Activated CD4-positive, alpha-beta T cell treated with anti-CD3 and anti-CD28 coated beads, Interleukin-2, Interleukin-6, amounts not matched to agents 100 ng/mL and 50 ng/mL, durations not matched to agents 16 hours and 8 hours (primary cell): ENCODE measurements around the gene ADCY1.

Experiments used
- DNase-seq: peaks from one replicate; pipeline ENCODE4 v3.0.0-alpha.2; 2020

ADCY1 gene

DNA sequence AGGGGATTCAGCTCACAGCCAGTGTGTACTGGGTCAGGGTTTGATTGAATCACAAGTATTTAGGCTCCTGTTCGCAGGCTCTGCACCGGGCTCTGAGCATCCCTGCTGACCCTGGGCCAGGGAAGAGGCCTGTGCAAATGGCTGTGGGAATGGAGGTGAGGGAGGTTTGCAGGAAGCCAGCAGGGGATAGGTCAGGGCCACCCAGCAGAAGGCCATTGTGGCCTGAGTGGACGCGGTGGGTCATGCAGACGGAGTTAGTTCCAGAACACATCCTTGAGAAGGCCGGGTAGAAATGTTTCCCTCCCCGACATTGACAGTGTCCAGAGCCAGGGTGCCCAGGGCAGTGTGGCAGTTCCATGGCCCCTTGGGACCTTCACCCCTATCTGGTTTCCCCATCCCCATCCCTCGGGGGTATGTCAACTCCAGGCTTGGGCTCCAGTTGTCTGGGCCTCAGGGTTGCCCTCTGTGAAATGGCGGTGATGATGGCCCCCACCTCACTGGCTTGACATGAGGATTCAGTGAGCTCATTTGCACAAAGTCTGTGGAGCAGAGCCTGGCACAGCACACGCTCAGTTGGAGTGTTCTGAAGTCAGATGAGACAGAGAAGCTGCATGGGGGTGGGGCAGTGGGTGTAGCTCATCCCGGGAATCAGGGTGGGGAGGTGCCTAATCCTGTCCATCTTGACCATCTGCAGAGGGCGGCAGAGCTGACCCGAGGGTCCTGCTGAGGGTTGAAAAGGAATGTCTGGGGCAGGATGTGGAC, 107.6 kb downstream of the ADCY1 start:
- no peak for DNase-seq

DNA sequence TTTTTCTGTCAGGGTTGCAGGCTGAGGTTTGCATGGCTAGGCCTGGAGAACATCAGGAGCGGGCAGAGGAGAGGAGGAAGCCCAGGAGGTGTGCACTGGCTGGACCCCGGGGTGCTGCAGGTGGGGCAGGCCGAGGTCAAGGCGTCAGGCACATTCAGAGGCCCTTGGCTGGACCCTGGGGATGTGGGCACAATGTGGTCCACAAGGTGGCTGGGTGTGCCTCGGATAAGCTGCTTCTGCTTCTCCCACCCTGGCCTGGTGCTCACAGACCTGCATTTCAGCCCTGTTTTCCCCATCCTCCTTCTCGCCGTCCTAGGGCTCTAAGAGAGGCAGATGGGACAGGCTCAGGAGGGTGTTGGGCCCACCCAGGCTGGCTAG, 108.2 kb downstream of the ADCY1 start:
- no peak for DNase-seq

DNA sequence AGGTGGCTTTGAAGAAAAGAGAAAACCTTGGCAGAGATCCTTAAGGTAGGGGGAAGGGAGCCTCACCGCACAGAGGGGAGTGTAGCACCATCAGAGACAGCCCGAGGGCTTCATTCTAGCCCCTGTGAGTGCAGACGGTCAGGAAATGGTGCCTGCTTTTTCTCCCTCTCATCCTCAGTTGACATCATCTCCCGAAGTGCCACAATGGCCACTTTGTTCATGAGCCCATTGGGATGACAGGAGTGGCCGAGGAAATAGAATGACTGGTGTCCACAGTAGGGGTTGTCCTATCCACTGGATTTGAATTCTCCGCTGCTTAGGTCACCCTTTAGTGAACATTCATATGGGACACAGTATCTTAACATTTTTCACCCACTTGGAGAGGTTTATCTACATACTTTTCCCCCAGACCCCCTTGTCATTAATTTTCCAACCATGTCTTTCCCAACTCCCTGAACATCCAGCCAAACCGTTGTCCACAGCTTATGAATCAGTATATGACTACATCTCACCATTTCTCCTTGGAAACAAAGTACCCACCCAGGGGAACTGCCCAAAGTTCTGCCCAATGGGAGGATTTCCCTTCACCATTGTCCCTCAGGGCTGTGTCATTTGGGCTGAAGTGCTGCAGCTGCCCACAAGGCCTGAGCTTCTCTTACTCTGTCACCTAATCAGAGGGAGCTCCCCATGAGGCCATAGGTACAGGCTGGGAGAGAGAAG, 108.8 kb downstream of the ADCY1 start:
- DNase-seq = no peak

DNA sequence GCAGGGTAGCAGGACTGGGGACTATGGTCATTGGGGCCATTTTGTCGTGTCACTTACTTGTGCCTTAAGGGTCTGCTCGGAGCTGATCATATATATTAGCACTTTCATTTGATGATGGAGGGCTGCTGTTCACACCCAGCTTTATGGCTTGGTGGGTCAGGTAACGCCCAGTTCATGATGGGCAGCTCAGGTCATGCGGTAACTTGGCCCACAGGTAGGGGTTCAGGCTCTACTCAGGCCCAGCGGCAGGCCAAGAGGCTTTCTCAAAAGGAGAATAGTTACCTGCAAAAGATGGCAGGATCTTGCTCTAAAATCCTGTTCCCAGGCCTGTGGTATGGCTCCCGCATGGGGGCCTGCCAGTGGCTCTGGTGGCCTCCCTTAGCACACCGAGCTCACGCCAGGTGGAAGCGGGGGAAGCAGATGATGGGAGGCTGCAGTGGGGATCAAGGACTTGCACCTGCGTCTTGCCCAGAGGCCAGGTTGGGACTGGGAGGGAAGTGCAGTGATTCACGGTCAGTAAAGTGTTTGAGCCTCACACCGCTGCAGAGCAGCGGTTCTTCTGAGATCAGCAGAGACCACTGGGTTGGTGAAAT, 109.5 kb downstream of the ADCY1 start:
- DNase-seq = no peak

DNA sequence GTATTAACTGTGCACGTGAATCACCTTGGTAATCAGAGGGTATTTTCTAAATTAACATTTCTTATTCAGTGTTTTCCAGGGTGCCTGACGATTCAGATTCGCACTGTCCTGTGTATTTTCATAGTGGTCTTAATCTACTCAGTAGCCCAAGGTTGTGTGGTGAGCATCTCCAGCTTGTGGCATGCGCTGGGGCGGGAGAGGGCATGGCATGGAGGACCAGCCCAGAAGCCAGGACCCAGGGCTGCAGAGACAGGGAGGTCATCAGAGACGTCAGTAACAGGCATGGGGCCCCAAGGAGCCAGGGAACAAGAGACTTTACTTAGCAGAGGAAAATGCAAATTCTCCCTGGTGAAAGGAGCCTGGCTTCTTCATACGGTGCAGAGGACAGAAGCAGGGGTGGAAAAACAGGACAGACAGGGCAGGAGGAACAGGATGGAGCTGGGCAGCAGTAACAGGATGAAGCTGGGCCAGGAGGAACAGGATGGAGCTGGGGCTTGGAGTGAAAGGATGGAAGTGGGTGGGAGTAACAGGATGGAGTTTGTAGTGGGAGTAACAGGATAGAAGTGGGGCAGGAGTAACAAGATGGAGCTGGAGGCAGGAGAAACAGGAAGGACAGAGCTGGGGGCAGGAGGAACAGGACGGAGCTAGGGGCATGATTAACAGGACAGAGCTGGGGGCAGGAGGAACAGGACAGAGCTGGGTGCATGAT, 110.9 kb downstream of the ADCY1 start:
- no peak for DNase-seq

DNA sequence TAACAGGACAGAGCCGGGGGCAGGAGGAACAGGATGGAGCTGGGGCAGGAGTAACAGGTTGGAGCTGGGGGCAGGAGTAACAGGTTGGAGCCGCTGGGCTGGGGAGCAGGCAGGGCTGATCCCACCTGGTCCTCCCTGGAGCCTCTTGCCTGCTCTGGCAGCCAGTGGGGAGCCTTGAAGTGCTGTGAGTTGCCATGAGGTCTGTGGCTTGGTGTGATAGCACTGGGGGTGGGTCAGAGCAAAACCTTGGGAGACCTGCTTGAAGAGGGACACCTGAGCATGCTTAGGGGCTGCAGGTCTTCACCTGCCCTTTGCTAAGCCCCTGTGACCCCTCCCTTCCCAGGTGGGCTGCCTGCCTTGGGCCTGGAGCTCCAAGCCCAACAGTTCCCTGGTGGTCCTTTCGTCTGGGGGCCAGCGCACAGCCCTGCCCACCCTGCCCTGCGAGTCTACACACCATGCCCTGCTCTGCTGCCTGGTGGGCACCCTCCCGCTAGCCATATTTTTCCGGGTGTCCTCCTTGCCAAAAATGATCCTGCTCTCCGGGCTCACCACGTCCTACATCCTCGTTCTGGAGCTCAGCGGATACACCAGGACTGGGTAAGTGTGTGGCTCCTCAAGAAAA, 111.6 kb downstream of the ADCY1 start:
- DNase-seq = no peak

DNA sequence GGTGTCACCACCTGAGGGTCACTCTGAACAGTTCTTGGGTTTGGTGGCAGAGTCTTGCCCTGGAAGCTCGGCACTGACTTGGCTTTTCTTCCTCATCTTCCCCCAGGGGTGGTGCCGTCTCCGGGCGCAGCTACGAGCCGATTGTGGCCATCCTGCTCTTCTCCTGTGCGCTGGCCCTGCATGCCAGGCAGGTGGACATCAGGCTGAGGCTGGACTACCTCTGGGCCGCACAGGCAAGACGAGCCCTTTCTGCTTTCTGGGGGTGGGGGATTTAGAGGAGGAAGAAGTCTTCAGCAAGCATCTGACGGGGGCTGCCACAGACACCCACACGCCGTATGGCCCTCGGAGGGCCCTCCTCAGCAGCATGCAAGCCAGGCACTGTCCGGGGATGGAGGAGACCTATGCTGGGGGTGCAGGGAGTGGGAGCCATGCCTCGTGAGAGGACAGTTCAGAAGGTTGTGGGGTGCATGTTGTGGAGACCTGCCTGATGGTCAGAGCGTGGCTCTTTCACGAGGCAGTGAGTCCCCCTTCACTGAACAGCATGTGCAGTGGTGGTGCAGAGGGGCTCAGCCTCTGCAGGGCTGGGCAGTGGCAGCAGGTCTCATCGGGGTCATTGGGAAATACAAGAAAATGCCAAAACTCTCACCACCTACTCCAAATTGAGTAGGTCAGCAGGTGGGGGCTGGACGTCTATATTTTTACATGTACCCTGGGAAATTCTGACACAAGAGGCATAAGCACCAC, 112.4 kb downstream of the ADCY1 start:
- no peak for DNase-seq

DNA sequence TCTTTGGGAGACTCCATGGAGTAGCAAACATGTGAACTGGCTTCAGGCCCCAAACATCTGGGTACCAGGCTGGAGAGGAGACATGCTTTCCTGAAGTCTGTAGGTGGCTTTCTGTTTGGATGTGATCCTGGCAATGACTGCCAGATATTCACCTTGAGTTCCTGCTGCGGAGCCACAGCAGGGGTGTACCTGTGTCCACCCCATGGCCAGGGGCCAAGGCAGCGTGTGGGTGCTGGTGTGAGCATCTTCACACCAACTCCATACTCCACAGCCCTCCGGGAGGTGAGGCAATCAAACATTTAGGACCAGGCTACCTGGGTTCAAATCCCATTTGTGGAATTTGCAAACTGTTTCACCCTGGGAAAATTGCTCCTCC, 113.0 kb downstream of the ADCY1 start:
- no peak for DNase-seq

DNA sequence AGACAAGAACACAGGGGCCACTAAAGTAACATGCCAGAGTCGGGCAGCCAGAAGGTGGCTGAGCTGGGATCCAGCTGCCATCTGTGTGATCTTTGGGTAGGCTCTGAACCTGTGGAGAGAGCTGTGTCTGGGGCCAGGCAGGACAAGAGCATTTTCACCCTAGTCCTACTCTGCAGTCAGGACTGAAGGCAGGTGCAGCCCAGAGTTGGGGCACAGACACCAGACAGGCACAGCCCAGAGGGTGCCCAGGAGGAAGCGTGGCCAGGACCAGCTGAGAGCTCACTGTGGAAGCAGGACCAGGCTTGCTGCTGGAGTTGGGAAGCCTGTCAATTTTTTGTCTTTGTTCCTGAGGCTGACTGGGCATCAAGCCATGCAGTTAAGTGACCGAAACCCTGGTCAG, 113.6 kb downstream of the ADCY1 start:
- DNase-seq = no peak

DNA sequence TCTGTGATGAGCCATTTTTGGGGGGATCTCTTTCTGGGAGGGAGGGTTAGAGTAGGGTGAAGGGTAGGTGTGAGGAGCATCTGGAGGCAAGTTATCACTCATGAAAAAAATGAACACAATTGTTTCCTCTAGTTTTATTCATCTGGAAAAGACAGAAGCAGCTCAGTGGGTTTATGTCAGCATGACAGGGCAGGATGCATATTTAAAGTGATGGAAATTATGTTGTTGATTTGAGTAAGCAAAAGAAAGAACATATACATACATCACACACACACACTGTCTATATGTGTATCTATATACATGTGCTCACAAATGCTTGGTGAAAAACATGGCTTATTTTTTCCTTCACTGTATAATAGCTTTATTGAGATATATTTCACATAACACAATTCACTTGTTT, 114.2 kb downstream of the ADCY1 start:
- no peak for DNase-seq

DNA sequence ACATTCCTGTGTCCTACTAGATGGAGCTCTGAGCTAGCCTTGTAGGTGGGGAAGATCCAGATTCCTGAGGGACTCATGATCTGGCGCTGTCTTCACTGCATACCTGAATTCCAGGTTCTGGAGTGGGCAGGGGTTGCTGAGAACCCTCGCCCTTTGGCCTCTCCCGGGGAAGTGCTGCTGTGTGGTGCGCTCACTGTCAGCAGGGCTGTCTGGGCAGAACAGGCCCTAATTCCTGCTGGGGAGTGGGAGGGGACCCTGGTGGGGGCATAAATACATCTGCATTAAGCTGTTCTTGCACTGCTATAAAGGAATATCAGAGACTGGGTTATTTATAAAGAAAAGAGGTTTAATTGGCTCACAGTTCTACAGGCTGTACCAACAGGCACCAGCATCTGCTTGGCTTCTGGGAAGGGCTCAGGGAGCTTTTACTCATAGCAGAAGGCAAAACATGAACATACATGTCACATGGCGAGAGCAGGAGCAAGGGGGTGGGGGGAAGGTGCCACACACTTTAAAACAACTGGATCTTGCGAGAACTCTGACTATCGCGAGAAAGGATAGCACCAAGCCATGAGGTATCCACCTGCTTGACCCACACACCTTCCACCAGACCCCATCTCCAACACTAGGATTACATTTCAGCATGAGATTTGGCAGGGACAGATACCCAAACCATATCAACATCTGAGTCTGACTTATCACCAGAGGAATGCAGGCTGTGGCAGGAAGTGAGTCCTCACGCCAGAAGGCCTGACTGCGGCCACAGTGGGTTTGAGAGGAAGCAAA, 115.0 kb downstream of the ADCY1 start:
- no peak for DNase-seq

DNA sequence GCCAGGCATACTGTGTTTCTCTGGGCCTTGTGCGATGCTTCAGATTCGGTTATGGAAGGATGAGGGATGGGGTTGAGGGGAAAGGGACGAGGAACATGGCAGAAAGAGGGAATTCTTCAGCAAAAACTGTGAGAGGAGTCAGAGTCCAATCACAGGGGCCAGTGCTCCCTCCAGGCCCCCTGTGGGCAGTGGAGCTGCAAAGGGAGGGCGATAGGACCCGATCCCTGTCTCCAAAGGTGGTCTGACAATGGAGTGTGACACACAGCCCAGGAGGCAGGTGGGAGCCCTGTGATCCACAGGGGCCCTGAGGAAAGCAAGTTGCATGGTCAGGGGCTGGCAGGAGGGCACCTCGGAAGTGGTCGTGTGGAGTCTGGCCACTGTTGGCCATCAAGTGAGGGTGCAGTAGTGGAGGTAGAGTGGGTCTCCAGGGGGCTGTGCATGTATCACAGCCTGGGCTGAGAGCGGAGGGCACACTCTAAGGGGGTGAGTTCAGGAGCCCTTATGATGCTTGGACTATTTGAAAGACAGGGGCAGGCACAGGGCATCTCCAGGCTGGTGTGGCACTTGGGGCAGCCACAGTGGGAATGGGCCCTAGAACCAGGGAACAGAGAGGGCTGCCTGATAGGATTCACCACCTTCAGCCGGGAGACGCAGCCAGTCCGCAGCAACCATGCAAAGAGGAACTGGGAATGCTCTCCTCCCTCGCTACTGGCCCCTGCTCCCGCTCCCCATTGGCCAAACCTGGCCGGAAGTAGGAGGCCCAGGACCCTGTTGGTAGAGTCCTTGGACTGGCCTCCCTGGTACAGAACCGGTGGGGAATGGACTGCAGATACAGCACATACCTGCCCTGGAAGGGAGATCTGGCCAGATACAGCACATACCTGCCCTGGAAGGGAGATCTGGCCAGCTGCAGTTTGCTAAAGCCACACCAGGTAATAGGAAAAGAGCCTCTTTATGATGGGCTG, 115.9 kb downstream of the ADCY1 start:
- no peak for DNase-seq

DNA sequence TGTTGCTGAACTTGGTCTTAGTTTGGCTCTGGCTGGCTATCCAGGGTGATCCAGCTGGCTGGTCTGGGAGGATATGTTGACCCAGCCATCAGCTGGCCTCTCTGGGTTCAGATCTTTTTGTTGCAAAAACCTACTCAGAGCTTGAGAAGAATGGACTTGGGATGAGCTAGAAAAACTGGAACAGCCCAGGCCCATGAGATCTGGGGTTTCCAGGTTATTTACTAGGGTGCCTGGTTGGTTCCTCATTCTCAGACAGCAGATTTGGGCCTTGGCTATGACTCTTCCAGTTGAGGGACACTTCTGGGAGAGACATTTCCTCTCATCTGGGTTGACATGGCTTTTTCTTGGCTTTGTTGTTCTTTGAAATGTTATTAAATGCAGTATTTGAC, 116.6 kb downstream of the ADCY1 start:
- no peak for DNase-seq

DNA sequence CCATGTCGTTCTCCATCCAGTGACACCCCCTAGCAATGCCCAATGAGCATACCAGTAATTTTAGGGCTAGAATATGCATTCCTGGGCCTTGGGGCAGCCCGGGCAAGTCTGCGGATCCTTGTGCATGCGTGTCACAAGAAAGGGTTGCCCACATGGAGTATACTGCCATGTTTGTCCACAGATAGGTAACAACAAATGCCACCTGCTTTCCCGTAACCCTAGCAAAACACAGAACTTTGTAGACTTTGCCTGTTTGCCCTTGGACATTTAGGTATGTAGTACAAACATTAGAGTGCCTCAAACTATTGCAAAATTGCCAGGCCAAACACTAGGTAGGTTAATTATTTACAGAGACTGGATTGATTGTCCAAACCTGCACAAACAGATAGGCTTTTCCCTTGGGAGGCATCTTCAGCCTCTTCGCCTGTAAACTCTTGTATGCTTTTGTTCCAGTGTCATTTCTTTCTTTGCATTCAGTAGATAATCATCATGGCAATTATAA, 117.0 kb downstream of the ADCY1 start:
- DNase-seq = no peak

DNA sequence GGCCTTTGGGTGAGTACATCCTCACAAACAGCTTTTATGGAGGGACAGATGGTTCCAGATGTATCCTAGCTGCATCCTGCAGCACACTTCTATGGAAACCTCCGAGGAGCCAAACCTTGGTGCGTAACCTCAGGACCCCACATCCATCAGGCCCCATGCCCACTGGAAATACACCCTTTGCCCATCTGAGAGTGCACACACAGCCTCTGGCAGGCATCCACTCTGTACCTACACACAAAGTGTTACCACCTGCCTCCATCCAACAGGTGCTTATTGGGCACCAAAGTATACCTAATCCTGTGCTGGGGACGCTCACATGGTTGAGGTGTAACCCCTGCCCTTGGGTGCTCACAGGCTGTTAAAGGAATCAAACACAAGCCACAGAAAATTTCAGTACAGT, 117.9 kb downstream of the ADCY1 start:
- no peak for DNase-seq

DNA sequence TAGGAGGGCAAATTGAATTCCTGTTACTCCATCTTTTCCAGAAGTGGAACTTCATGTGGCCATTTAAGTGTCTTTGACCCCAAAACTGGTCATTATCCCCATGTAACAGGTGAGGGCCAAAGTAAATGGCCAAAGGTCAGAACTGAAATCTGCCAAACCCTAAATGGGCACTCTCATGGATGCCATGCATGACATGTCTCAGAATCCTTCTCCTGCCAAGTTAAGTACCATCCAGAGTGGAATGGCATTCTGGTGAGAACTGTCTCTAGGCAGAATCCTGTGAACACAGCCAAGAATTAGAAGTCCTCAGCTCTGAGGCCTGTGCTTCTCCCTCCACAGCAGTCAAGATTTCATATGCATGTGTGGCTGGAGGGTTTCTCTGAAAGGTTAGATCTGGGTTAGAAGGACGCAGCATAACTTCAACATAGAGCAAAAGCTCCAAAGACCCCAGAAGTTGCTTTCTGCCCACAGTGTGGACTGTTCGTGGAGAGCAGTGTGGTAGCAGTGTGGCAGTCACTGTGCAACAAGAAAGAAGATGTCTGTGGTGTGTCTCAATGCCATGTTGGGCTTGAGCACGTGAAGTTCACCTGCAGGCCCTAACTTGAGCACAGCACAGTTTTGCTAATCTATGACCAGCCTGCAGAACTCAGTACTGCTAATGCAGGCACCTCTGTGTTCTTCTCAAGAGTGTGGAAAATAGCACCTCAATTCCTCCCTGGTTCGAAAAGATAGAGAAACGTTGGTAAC, 121.3 kb downstream of the ADCY1 start:
- no peak for DNase-seq

DNA sequence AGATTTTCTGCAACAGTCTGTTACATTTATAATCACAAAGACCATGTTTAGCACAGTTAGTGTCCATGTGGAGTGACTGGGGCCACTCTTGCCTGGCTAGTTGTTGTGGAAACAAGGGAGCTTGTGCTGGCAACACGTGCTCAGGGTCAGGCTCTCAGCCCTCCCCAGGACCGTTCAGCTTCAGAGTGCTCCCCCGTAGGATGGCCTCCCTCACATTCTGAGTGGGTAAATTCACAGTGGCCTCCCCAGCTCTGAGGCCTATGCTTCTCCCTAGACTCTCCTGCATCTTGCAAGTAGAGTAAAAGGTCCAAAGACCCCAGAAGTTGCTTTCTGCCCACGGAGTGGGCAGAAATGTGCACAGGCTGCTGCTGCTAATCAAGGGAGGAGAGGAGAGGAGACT, 122.3 kb downstream of the ADCY1 start:
- no peak for DNase-seq

DNA sequence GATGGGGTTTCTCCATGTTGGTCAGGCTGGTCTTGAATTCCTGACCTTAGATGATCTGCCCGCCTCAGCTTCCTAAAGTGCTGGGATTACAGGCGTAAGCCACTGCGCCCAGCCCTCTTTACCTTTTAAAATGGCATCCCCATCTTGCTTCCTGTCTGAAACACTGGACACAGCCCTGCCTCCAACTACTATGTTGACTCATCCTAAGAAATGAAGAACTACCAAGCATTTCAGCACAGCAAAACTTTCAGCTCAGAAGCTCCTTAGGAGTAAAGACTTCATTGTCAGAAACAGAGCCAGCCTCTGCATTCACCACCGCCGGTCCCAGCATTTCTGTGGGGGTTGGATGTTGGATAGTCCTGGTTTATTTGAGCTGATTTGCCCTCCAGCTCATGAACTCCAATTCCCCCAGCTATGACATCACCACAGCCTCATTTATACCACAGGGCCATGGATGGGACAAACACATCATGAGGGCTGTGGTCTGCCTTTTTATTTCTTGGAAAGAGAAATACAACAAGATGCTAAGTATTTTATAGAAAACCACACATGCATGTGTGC, 123.5 kb downstream of the ADCY1 start:
- DNase-seq = no peak
